NCI-H146 treated with DMSO at 0.1 percent for 48 hours (cell line): ENCODE results near the gene RHBDD2.
"Not testable (repeated sequence)": the region's sequence is repeated elsewhere in the genome, so short reads cannot be mapped to it uniquely, and the experiment has no call there.

Experiments
- DNase-seq: peaks from one replicate; lab custom pipeline; 2025; ENCODE audit not compliant: unreplicated experiment; lab: John Stamatoyannopoulos, UW

The RHBDD2 gene

DNA sequence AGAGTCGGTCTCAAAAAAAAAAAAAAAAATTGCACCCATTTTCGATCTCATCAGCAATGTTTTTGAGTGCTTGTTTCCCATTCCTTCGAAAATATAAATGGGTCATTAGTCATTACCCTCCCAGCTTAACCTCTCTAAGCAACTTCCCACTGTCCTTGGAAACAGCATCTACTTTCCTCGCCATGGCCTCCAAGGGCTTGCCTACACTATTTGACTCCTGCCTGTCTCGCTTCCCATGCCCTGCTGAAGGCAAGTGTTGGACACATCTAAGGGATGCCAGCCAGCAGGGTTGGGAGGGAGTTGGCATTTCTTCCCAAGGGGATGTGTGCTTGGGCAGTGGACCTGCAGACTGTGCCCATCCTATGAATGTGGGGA is 12.7 kb upstream of the RHBDD2 start:
- DNase-seq, result no peak

DNA sequence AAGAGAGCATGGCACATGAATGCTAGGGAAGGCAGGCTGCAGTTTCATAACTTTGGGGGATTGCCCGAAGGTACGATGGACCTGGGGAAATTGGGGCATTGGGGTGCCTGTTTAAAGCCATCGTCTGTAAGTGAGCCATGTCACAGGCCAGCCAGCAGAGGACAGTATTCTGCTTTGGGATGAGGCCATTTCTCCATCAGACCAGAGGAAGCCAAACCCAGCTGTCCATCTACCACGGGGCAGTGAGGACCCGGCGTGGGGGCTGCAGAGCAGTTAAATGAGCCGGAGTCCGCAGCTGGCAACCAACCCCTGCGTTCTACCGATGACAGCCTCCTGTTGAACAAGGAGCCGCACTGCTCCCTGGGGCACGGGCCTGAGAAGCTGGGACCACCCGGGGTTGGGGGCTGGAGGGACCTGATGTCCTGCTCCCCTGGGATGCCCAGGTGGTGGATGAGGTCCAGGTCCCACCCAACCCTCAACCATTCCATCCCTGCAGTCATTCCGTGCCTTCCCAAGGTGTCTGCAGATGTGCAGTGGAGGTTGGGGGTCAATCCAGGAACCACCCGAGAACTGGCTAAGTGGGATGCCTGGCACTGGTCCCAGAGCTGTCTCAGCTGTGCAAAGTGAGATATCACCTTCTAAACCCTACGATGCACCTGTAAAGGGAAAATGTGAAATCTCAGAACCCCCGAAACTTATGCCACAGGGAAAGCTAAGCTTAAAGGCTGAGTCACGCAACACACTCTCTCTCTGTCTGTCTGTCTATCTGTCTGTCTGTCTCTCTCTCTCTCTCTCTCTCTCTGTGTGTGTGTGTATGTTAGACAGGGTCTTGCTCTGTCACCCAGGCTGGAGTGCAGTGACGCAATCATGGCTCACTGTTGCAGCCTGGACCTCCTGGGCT is 12.1 kb upstream of the RHBDD2 start:
- DNase-seq, result peak; percentile 70

- DNase-seq, result no peak
Observed at GRCh38 chr7:75867390-75867717, 11.5 kb upstream of the RHBDD2 start.

DNA sequence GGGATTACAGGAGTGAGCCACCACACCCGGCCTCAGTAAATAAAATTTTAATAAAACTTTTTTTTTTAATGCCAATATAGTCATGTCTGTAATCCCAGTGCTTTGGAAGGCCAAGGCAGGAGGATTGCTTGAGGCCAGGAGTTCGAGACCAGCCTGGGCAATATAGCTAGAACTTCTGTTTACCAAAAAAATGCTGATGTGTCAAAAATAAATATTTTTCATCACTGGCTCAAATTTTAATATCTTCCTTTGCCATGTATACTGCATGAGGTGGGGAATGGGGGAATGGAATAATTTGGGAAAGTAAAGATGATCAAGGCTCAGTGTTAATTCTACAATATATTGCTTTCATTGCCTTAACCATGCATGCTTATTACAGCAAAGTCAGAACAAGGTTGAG is 10.7 kb upstream of the RHBDD2 start:
- no peak for DNase-seq

GRCh38 chr7:75869776-75870379 is 9.0 kb upstream of the RHBDD2 start:
- no peak for DNase-seq

DNA sequence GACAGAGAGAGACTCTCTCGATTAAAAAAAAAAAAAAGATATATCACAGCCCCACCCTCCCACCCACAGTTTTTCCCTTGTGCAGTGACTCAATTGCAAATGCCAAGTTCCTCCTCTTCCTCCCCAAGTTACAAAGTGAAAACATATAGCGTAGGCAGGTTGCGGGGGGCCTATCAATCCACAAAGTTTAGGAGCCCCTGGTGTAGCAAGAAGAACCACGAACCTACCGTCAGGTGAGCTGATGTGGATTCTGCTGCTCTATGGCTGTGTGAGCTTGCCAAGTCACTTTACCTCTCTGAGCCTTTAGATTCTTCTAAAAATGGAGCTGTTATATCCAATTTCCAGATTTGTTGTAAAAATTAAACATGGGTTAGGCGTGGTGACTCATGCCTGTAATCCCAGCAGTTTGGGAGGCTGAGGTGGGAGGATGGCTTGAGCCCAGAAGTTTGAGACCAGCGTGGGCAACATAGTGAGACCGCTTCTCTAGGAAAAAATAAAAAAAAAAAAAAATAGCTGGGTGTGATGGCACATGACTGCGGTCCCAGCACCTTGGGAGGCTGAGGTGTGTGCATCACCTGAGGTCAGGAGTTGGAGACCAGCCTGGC is 8.2 kb upstream of the RHBDD2 start:
- DNase-seq, result no peak

GRCh38 chr7:75872073-75872782 is 6.6 kb upstream of the RHBDD2 start:
- no peak for DNase-seq

GRCh38 chr7:75874180-75874579 is 4.7 kb upstream of the RHBDD2 start:
- DNase-seq, result not testable (repeated sequence)

DNA sequence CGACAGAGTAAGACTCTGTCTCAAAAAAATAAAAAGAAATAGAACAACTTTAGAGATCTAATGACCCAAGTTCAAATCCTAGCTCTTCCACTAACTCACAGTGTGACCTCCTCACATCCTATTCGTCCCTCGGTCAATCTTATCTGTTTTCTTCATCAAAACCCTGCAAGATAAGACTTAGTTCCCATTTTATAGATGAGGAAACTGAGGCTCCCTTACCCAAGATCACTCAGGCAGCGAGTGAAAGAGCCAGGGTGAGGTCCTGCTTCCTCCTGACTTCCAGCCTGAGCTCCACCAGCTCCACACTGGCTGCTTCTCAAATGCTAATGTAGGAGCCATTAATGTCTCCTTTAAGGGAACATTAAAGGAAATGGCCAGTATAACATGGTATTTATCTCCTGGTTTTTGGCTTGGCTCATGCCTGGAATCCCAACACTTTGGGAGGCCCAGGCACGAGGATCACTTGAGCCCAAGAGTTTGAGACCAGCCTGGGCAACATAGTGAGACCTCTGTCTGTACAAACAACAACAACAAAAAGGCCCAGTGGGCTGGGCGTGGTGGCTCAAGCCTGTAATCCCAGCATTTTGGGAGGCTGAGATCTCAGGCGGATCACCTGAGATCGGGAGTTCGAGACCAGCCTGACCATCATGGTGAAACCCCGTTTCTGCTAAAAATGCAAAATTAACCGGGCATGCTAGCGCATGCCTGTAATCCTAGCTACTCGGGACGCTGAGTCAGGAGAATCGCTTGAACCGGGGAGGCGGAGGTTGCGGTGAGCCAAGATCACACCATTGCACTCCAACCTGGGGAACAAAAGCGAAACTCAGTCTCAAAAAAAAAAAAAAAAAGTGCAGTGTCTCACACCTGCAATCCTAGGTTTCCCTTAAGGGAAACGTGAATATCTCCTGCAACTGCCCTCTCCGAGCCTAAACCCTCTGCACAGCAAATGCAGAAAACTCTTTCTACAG is 3.4 kb upstream of the RHBDD2 start:
- DNase-seq, result no peak

DNA sequence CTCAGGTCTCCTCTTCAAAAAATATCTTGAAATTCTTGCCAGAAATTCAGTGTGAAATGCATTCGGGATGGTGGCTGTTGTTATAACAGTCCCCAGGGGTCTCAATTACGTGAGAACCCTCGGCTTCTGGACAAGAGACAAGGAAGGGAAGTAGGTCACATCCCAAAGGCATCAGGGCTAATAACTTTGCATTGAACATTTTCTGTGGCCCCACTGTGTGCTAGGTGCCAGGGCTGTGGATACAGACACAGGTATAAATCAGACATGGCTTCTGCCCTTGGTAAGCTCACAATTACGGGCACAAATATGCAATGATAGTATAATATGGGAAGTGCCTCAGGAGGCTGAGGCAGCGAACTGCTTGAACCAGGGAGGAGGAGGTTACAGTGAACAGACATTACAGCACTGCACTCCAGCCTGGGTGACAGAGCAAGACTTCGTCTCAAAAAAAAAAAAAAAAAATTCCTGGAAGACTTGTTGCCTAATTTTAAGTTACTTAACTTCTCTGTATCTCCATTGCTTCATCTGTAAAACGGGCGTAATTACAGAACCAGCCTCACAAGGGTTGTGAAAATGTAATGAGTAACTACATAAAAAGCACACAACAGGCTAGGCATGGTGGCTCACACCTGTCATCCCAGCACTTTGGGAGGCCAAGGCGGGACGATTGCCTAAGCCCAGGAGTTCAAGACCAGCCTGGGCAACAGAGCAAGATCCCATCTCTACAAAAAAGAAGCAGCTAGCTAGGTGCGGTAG is 2.5 kb upstream of the RHBDD2 start:
- no peak for DNase-seq

GRCh38 chr7:75878312-75878768 is 494 bp upstream of the RHBDD2 start:
- no peak for DNase-seq

GRCh38 chr7:75879771-75880184 is 944 bp downstream of the RHBDD2 start:
- peak; percentile 43 for DNase-seq

- no peak for DNase-seq
Observed at GRCh38 chr7:75880242-75880641, 1.4 kb downstream of the RHBDD2 start.

DNA sequence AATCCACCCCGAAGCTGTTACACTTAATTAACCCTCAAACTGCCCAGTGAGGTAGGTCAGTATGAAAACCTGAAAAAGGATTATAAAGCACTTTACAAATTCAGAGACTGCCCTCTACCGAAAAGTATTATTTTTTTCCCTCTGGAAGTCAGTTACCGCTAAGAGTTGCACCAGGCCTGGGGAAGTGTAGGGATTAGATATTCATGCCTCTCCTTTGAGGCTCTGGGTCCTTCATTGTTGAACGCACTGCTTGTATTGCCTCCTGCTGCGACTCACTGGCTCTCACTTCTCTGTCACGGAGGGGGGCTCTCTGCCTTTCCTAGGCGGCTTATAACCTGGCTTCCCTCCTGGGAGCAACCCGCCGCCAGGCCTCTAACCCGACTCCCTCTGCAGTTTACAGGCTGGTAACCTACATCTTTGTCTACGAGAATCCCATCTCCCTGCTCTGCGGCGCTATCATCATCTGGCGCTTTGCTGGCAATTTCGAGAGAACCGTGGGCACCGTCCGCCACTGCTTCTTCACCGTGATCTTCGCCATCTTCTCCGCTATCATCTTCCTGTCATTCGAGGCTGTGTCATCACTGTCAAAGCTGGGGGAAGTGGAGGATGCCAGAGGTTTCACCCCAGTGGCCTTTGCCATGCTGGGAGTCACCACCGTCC is 2.7 kb downstream of the RHBDD2 start:
- DNase-seq, result no peak

DNA sequence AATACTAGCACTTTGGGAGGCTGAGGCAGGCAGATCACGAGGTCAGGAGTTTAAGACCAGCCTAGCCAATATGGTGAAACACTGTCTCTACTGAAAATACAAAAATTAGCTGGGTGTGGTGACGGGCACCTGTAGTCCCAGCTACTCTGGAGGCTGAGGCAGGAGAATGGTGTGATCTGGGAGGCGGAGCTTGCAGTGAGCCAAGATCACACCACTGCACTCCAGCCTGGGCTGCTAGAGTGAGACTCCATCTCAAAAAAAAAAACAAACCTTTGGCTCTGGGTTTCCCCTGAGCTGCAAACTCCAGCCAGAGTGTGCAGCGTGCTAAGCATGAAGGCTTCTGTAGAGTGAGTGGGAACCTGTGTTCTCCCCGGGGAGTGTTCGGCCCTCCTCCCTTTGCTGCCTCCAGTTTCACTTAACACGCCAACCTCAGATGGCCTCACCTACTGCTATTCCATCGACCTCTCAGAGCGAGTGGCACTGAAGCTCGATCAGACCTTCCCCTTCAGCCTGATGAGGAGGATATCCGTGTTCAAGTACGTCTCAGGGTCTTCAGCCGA is 4.5 kb downstream of the RHBDD2 start:
- DNase-seq, result not testable (repeated sequence)

DNA sequence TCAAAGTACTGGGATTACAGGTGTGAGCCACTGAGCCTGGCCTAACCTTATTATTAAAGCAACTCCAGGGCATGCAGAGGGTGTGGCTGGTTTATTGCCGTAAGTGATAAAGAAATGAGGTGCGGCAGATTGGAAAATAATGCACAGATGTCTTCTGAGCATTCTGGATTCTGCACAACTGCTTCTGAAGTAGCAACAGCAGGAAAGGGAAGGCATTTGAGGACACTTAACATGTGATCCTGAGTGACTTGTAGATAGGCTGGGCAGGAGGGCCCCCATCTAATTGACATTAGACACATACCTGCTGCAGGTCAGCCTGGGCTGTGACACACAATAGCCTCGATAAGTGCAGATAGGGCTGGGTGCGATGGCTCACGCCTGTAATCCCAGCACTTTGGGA is 5.6 kb downstream of the RHBDD2 start:
- DNase-seq, result no peak

- no peak for DNase-seq
Observed at GRCh38 chr7:75885036-75885435, 6.2 kb downstream of the RHBDD2 start.

- no peak for DNase-seq
Observed at GRCh38 chr7:75887669-75888369, 9.0 kb downstream of the RHBDD2 start.
